HEK293 (cell line): ENCODE measurements around the gene GAL3ST1.

ENCODE experiments used
- CTCF ChIA-PET: fragments of 350-600 bp; formaldehyde crosslinking; extraction: SDS; loops from one replicate; lab custom pipeline; 2021; ENCODE audit warnings: antibody characterized with exemption; lab: Yijun Ruan, JAX
- POLR2A ChIA-PET: fragments of 300-600 bp; formaldehyde crosslinking; extraction: SDS; loops from one replicate; lab custom pipeline; 2020; ENCODE audit warnings: antibody characterized with exemption, inconsistent platforms; lab: Yijun Ruan, JAX
- H3K27ac ChIP-seq: fragments of 200-500 bp; sonication (Bioruptor generic); 2 replicates; pipeline ENCODE4 v1.5.1; 2014; ENCODE audit warnings: low read depth, low read length, control low read depth, inconsistent platforms; ENCODE audit errors: extremely low read depth
- H3K36me3 ChIP-seq, 2 experiments: fragments of 200-500 bp in 1 of 2; sonication (Bioruptor generic) in 1 of 2; 1 replicate in 1 of 2; 2 replicates in 1 of 2; pipeline ENCODE4 v1.5.1; 2014 to 2017; ENCODE audit warnings: inconsistent platforms in 2 of 2, low read length in 2 of 2; ENCODE audit not compliant: control insufficient read depth in 2 of 2, insufficient read depth in 1 of 2
- H3K4me1 ChIP-seq: fragments of 200-500 bp; sonication (Bioruptor generic); 2 replicates; pipeline ENCODE4 v1.5.1; 2014; ENCODE audit warnings: mild to moderate bottlenecking, low read length, inconsistent platforms; ENCODE audit not compliant: control insufficient read depth, insufficient read depth
- H3K4me3 ChIP-seq: 2 replicates; pipeline ENCODE4 v1.5.1; 2011; ENCODE audit warnings: low read depth, mild to moderate bottlenecking, control low read depth, low read length, moderate library complexity
- H3K9me3 ChIP-seq: fragments of 200-500 bp; sonication (Bioruptor generic); 2 replicates; pipeline ENCODE4 v1.5.1; 2014; ENCODE audit warnings: low read depth, low read length, inconsistent platforms; ENCODE audit not compliant: control insufficient read depth, insufficient read depth
- GLIS2 ChIP-seq: fragments of 450-650 bp; formaldehyde crosslinking; IDR thresholded peaks from 2 replicates; pipeline ENCODE4 v1.5.1; 2016; ENCODE audit warnings: missing biosample characterization, missing genetic modification characterization
- HIC1 ChIP-seq: fragments of 450-650 bp; formaldehyde crosslinking; IDR thresholded peaks from 2 replicates; pipeline ENCODE4 v1.5.1; 2016; ENCODE audit warnings: missing biosample characterization, missing genetic modification characterization
- SALL2 ChIP-seq: fragments of 450-650 bp; formaldehyde crosslinking; IDR thresholded peaks from 2 replicates; pipeline ENCODE4 v1.5.0; 2017; ENCODE audit warnings: missing biosample characterization, mild to moderate bottlenecking, missing genetic modification characterization, borderline replicate concordance
- SCRT2 ChIP-seq: fragments of 450-650 bp; formaldehyde crosslinking; IDR thresholded peaks from 2 replicates; pipeline ENCODE4 v1.5.1; 2016; ENCODE audit warnings: missing biosample characterization, missing genetic modification characterization
- SP7 ChIP-seq: fragments of 450-650 bp; formaldehyde crosslinking; IDR thresholded peaks from 2 replicates; pipeline ENCODE4 v1.5.1; 2016; ENCODE audit warnings: missing biosample characterization, missing genetic modification characterization
- ZFP3 ChIP-seq: fragments of 450-650 bp; formaldehyde crosslinking; IDR thresholded peaks from 2 replicates; pipeline ENCODE4 v1.5.1; 2016; ENCODE audit warnings: low read depth, missing biosample characterization, missing genetic modification characterization
- ZFP69B ChIP-seq: fragments of 450-650 bp; formaldehyde crosslinking; IDR thresholded peaks from 2 replicates; pipeline ENCODE4 v1.5.1; 2016; ENCODE audit warnings: missing biosample characterization, missing genetic modification characterization
- ZNF10 ChIP-seq: fragments of 450-650 bp; formaldehyde crosslinking; IDR thresholded peaks from 2 replicates; pipeline ENCODE4 v1.5.1; 2017; ENCODE audit warnings: missing biosample characterization, missing genetic modification characterization
- ZNF146 ChIP-seq: fragments of 450-650 bp; formaldehyde crosslinking; IDR thresholded peaks from 2 replicates; pipeline ENCODE4 v1.5.1; 2016; ENCODE audit warnings: missing biosample characterization, missing genetic modification characterization
- ZNF16 ChIP-seq: fragments of 450-650 bp; formaldehyde crosslinking; IDR thresholded peaks from 2 replicates; pipeline ENCODE4 v1.5.1; 2016; ENCODE audit warnings: low read depth, missing biosample characterization, missing genetic modification characterization
- ZNF274 ChIP-seq, 2 experiments: fragments of 200-500 bp in 1 of 2; fragments of 450-650 bp in 1 of 2; sonication (Bioruptor generic) in 1 of 2; formaldehyde crosslinking in 1 of 2; IDR thresholded peaks; 2 replicates each; pipeline versions ENCODE4 v1.5.1 to v1.6.1; 2014 to 2016; ENCODE audit warnings: borderline replicate concordance in 1 of 2, inconsistent platforms in 1 of 2, low read length in 1 of 2, missing biosample characterization in 1 of 2, missing genetic modification characterization in 1 of 2
- ZNF292 ChIP-seq: fragments of 450-650 bp; formaldehyde crosslinking; IDR thresholded peaks from 2 replicates; pipeline ENCODE4 v1.5.1; 2016; ENCODE audit warnings: low read depth, missing biosample characterization, missing genetic modification characterization, borderline replicate concordance
- ZNF354C ChIP-seq: fragments of 450-650 bp; formaldehyde crosslinking; IDR thresholded peaks from 2 replicates; pipeline ENCODE4 v1.5.1; 2016; ENCODE audit warnings: missing biosample characterization, missing genetic modification characterization, low read depth, borderline replicate concordance
- ZNF555 ChIP-seq: fragments of 450-650 bp; formaldehyde crosslinking; conservative IDR thresholded peaks from 2 replicates; pipeline ENCODE4 v1.5.1; 2017; ENCODE audit warnings: missing biosample characterization, mild to moderate bottlenecking, missing genetic modification characterization, inconsistent platforms
- ZNF596 ChIP-seq: fragments of 450-650 bp; IDR thresholded peaks from 2 replicates; pipeline ENCODE4 v1.5.0; 2018; ENCODE audit warnings: missing biosample characterization, mild to moderate bottlenecking, missing genetic modification characterization, moderate library complexity
- ZNF600 ChIP-seq: fragments of 450-650 bp; formaldehyde crosslinking; IDR thresholded peaks from 2 replicates; pipeline ENCODE4 v1.5.1; 2016; ENCODE audit warnings: missing biosample characterization, missing genetic modification characterization
- ZNF623 ChIP-seq: fragments of 450-650 bp; formaldehyde crosslinking; IDR thresholded peaks from 2 replicates; pipeline ENCODE4 v1.5.1; 2016; ENCODE audit warnings: missing biosample characterization, missing genetic modification characterization
- ZNF624 ChIP-seq: fragments of 450-650 bp; formaldehyde crosslinking; IDR thresholded peaks from 2 replicates; pipeline ENCODE4 v1.5.1; 2017; ENCODE audit warnings: missing biosample characterization, missing genetic modification characterization
- ZNF830 ChIP-seq: fragments of 450-650 bp; IDR thresholded peaks from 2 replicates; pipeline ENCODE4 v1.5.0; 2018; ENCODE audit warnings: missing biosample characterization, missing genetic modification characterization, low read depth, mild to moderate bottlenecking, moderate library complexity
- ZSCAN16 ChIP-seq: fragments of 450-650 bp; formaldehyde crosslinking; IDR thresholded peaks from 2 replicates; pipeline ENCODE4 v1.5.1; 2016; ENCODE audit warnings: missing biosample characterization, missing genetic modification characterization
- ZSCAN23 ChIP-seq: fragments of 450-650 bp; formaldehyde crosslinking; IDR thresholded peaks from 2 replicates; pipeline ENCODE4 v1.5.1; 2016; ENCODE audit warnings: missing biosample characterization, missing genetic modification characterization
- ZSCAN30 ChIP-seq: fragments of 450-650 bp; IDR thresholded peaks from 2 replicates; pipeline ENCODE4 v1.5.1; 2018; ENCODE audit warnings: missing biosample characterization, mild to moderate bottlenecking, missing genetic modification characterization, moderate library complexity
- TF ChIP-seq, protein P1 (sequence below): fragments of 450-650 bp; formaldehyde crosslinking; IDR thresholded peaks from 2 replicates; pipeline ENCODE4 v1.5.1; 2016; ENCODE audit warnings: missing biosample characterization, missing genetic modification characterization
- TF ChIP-seq, protein P2 (sequence below): fragments of 450-650 bp; formaldehyde crosslinking; IDR thresholded peaks from 2 replicates; pipeline ENCODE4 v1.5.1; 2017; ENCODE audit warnings: missing biosample characterization, missing genetic modification characterization

The GAL3ST1 gene

DNA sequence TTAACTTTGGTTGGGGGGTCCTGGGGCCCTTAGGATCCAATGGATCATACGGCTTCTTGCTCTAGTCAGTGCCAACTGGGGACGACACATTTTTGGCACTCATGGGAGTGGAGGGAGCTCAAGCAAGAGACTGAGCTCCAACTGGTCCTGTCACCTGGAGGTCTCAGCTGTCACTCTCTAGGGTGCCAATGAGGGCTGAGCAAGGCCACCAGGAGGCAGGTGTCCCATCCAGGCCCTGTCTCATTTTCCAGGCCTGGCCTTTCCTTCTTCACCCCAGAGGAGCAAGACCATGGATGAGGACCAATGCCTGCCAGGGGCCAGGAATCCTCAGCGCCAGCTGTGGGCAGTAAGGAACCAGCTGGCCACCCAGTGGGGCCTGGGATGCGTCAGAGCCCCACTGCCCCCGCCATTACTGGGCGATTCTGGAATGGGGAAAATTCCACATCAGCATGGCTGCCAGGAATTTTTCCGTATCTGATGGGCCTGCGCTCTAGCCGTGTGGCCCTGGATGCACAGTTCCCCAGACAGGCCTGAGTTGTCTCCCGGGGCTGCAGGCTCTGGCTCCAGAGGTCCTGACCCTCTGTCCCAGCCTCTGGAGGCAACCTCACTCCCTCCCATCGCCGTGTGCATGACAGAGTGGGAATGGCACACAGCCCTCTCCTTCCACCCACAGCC lies 669 bp upstream of the GAL3ST1 start (continued):
- TF ChIP-seq ZFP3 (no peak), ZSCAN16 (tag by site-specific recombination) (no peak), ZNF596 (tag by site-specific recombination) (no peak), ZNF624 (no peak), GLIS2 (tag by site-specific recombination) (0 out of 2 replicates have a peak, but pooled peaks have one; percentile 36), SCRT2 (tag by site-specific recombination) (no peak), SP7 (tag by site-specific recombination) (no peak), ZNF600 (tag by site-specific recombination) (peak; percentile 54), ZNF292 (tag by site-specific recombination) (no peak), SALL2 (tag by site-specific recombination) (no peak), ZSCAN30 (no peak)
- TF ChIP-seq, protein P1, sequence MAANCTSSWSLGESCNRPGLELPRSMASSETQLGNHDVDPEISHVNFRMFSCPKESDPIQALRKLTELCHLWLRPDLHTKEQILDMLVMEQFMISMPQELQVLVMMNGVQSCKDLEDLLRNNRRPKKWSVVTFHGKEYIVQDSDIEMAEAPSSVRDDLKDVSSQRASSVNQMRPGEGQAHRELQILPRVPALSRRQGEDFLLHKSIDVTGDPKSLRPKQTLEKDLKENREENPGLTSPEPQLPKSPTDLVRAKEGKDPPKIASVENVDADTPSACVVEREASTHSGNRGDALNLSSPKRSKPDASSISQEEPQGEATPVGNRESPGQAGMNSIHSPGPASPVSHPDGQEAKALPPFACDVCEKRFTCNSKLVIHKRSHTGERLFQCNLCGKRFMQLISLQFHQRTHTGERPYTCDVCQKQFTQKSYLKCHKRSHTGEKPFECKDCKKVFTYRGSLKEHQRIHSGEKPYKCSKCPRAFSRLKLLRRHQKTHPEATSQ (tag by site-specific recombination): no peak

GRCh38 chr22:30573594-30574094 lies 821 bp downstream of the GAL3ST1 start:
- Histone ChIP-seq H3K9me3 (no peaks in the 10 kb centered on the region), H3K27ac (no peak overlapping the region), H3K36me3 (peaks cover 10 to 38% of the 10 kb centered on the region in 2 experiments), H3K4me1 (no peaks in the 10 kb centered on the region; the same call in 1 of the 2 replicates), H3K4me3 (no peak overlapping the region)
- TF ChIP-seq ZNF16 (tag by site-specific recombination) (no peak), ZNF623 (tag by site-specific recombination) (no peak), ZNF274 (IDR thresholded peaks at IDR 0.05; ENCODE audit: low read length) (no peak), ZNF274 (tag by site-specific recombination; IDR thresholded peaks at IDR 0.05; ENCODE audit: borderline replicate concordance) (no peak), ZNF10 (tag by site-specific recombination) (no peak), ZNF146 (no peak), ZNF354C (tag by site-specific recombination) (no peak), ZNF555 (tag by site-specific recombination) (no peak), ZFP69B (tag by site-specific recombination) (no peak), ZNF830 (no peak), HIC1 (no peak), ZSCAN23 (tag by site-specific recombination) (no peak)
- TF ChIP-seq, protein P2, sequence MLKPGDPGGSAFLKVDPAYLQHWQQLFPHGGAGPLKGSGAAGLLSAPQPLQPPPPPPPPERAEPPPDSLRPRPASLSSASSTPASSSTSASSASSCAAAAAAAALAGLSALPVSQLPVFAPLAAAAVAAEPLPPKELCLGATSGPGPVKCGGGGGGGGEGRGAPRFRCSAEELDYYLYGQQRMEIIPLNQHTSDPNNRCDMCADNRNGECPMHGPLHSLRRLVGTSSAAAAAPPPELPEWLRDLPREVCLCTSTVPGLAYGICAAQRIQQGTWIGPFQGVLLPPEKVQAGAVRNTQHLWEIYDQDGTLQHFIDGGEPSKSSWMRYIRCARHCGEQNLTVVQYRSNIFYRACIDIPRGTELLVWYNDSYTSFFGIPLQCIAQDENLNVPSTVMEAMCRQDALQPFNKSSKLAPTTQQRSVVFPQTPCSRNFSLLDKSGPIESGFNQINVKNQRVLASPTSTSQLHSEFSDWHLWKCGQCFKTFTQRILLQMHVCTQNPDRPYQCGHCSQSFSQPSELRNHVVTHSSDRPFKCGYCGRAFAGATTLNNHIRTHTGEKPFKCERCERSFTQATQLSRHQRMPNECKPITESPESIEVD (tag by site-specific recombination): no peak
- CTCF ChIA-PET: interaction anchor here (1.0 kb wide), 1 partner anchor 14 kb away, joined by 3 read pairs; no protein-coding TSS in a partner anchor
- POLR2A ChIA-PET: interaction anchor here (1.0 to 1.7 kb wide), 2 partner anchors 12 to 18 kb away, joined by 3 to 4 read pairs; partner anchors contain the start of gene PES1
